ENCODE data around the gene BCDIN3D.

GRCh38 chr12:49891476-49891875 lies 48.6 kb upstream of the BCDIN3D start:
- TF ChIP-seq, protein P1, sequence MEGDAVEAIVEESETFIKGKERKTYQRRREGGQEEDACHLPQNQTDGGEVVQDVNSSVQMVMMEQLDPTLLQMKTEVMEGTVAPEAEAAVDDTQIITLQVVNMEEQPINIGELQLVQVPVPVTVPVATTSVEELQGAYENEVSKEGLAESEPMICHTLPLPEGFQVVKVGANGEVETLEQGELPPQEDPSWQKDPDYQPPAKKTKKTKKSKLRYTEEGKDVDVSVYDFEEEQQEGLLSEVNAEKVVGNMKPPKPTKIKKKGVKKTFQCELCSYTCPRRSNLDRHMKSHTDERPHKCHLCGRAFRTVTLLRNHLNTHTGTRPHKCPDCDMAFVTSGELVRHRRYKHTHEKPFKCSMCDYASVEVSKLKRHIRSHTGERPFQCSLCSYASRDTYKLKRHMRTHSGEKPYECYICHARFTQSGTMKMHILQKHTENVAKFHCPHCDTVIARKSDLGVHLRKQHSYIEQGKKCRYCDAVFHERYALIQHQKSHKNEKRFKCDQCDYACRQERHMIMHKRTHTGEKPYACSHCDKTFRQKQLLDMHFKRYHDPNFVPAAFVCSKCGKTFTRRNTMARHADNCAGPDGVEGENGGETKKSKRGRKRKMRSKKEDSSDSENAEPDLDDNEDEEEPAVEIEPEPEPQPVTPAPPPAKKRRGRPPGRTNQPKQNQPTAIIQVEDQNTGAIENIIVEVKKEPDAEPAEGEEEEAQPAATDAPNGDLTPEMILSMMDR (IDR thresholded peaks at IDR 0.05 in 8 of 11, conservative IDR thresholded peaks at IDR 0.05 in 3 of 11), result no peak
- TF ChIP-seq POLR2A (IDR thresholded peaks at IDR 0.05) (no peak), POLR2AphosphoS5 (IDR thresholded peaks at IDR 0.05) (no peak)

Measured in spleen (tissue), 7 donors.